H9 (cell line): ENCODE results near the gene HCRT. TPM values are rescaled to one million over a fixed set of nuclear protein-coding genes. Genes with fewer than 3 reads are reported as not detected.

Experiments
- DNase-seq: peaks from one replicate; pipeline ENCODE4 v3.0.0-alpha.2; 2017
- H2AFZ ChIP-seq: one replicate; pipeline ENCODE4 v1.6.1; 2013; ENCODE audit warnings: mild to moderate bottlenecking, low read length, control low read depth, moderate library complexity
- H2AK5ac ChIP-seq: 2 replicates; pipeline ENCODE4 v1.6.1; 2013; ENCODE audit warnings: low read length, control low read depth, mixed read lengths; ENCODE audit not compliant: insufficient read length
- H2BK120ac ChIP-seq: one replicate; pipeline ENCODE4 v1.6.1; 2013; ENCODE audit warnings: low read depth, mild to moderate bottlenecking, low read length, control low read depth, inconsistent platforms; ENCODE audit not compliant: poor library complexity, severe bottlenecking
- H2BK12ac ChIP-seq: 2 replicates; pipeline ENCODE4 v1.6.1; 2013; ENCODE audit warnings: low read length, control low read depth, mixed read lengths, low read depth; ENCODE audit not compliant: insufficient read length
- H2BK15ac ChIP-seq: 2 replicates; pipeline ENCODE4 v1.6.1; 2013; ENCODE audit warnings: low read depth, low read length, control low read depth
- H2BK20ac ChIP-seq: one replicate; pipeline ENCODE4 v1.6.1; 2013; ENCODE audit warnings: low read depth, mild to moderate bottlenecking, low read length, control low read depth, inconsistent platforms; ENCODE audit not compliant: poor library complexity, severe bottlenecking
- H2BK5ac ChIP-seq: 2 replicates; pipeline ENCODE4 v1.6.1; 2013; ENCODE audit warnings: low read length, control low read depth, mixed read lengths; ENCODE audit not compliant: insufficient read length
- H3K14ac ChIP-seq: 2 replicates; pipeline ENCODE4 v1.6.1; 2013; ENCODE audit warnings: low read length, control low read depth; ENCODE audit not compliant: insufficient read depth
- H3K18ac ChIP-seq: 2 replicates; pipeline ENCODE4 v1.6.1; 2013; ENCODE audit warnings: low read depth, mild to moderate bottlenecking, mixed read lengths, low read length, control low read depth; ENCODE audit not compliant: insufficient read length
- H3K23ac ChIP-seq: 2 replicates; pipeline ENCODE4 v1.6.1; 2013; ENCODE audit warnings: low read length, control low read depth, mixed read lengths, low read depth; ENCODE audit not compliant: insufficient read length
- H3K23me2 ChIP-seq: 2 replicates; pipeline ENCODE4 v1.6.1; 2013; ENCODE audit warnings: low read depth, mild to moderate bottlenecking, mixed read lengths, low read length, control low read depth; ENCODE audit not compliant: insufficient read length, poor library complexity, severe bottlenecking
- H3K27ac ChIP-seq: 2 replicates; pipeline ENCODE4 v1.5.1; 2013; ENCODE audit warnings: low read length, control low read depth, mixed read lengths, low read depth; ENCODE audit not compliant: insufficient read length
- H3K27me3 ChIP-seq: 2 replicates; pipeline ENCODE4 v1.6.1; 2013; ENCODE audit warnings: low read length, control low read depth, inconsistent platforms; ENCODE audit not compliant: insufficient read depth
- H3K4ac ChIP-seq: 2 replicates; pipeline ENCODE4 v1.6.1; 2013; ENCODE audit warnings: low read depth, mild to moderate bottlenecking, control low read depth, inconsistent platforms, low read length, moderate library complexity
- H3K4me1 ChIP-seq: 2 replicates; pipeline ENCODE4 v1.6.1; 2013; ENCODE audit warnings: low read length, control low read depth, inconsistent platforms; ENCODE audit not compliant: insufficient read depth
- H3K4me2 ChIP-seq: 2 replicates; pipeline ENCODE4 v1.6.1; 2013; ENCODE audit warnings: low read length, control low read depth, mixed read lengths; ENCODE audit not compliant: insufficient read length, insufficient read depth
- H3K56ac ChIP-seq: 2 replicates; pipeline ENCODE4 v1.6.1; 2013; ENCODE audit warnings: low read depth, mild to moderate bottlenecking, mixed read lengths, low read length, control low read depth; ENCODE audit not compliant: insufficient read length
- H3K79me1 ChIP-seq: 2 replicates; pipeline ENCODE4 v1.6.1; 2013; ENCODE audit warnings: low read depth, mild to moderate bottlenecking, moderate library complexity, low read length, control low read depth, inconsistent platforms; ENCODE audit not compliant: insufficient read depth, poor library complexity, severe bottlenecking
- H3K79me2 ChIP-seq: 2 replicates; pipeline ENCODE4 v1.6.1; 2013; ENCODE audit warnings: low read length, control low read depth, inconsistent platforms; ENCODE audit not compliant: insufficient read depth
- H3K9ac ChIP-seq: 2 replicates; pipeline ENCODE4 v1.6.1; 2013; ENCODE audit warnings: low read length, control low read depth, mixed read lengths; ENCODE audit not compliant: insufficient read length; ENCODE audit errors: extremely low read depth
- H3K9me3 ChIP-seq: one replicate; pipeline ENCODE4 v1.6.1; 2013; ENCODE audit warnings: low read depth, low read length, inconsistent platforms; ENCODE audit not compliant: control insufficient read depth
- H3T11ph ChIP-seq: one replicate; pipeline ENCODE4 v1.6.1; 2013; ENCODE audit warnings: mild to moderate bottlenecking, low read length, control low read depth, inconsistent platforms
- H4K20me1 ChIP-seq: one replicate; pipeline ENCODE4 v1.6.1; 2013; ENCODE audit not compliant: control insufficient read depth, insufficient read length, insufficient read depth
- H4K5ac ChIP-seq: 2 replicates; pipeline ENCODE4 v1.6.1; 2013; ENCODE audit warnings: low read depth, mild to moderate bottlenecking, mixed read lengths, low read length, control low read depth; ENCODE audit not compliant: insufficient read length
- H4K8ac ChIP-seq: replicated peaks from 2 replicates; pipeline ENCODE4 v1.6.1; 2013; ENCODE audit warnings: low read length, control low read depth, mixed read lengths, low read depth; ENCODE audit not compliant: insufficient read length
- H4K91ac ChIP-seq: 2 replicates; pipeline ENCODE4 v1.6.1; 2013; ENCODE audit warnings: low read depth, mild to moderate bottlenecking, moderate library complexity, mixed read lengths, low read length, control low read depth; ENCODE audit not compliant: insufficient read length
- H3K27ac Mint-ChIP-seq, 3 experiments: 2 replicates in 2 of 3; 3 replicates in 1 of 3; pipeline ENCODE4 v1.8.0; 2020 to 2021; ENCODE audit warnings: mixed read lengths in 3 of 3, mild to moderate bottlenecking in 1 of 3, moderate library complexity in 1 of 3
- H3K27me3 Mint-ChIP-seq: 2 replicates; pipeline ENCODE4 v1.8.0; 2021; ENCODE audit warnings: low read depth, mild to moderate bottlenecking, moderate library complexity, mixed read lengths
- H3K36me3 Mint-ChIP-seq, 3 experiments: 2 replicates in 2 of 3; 3 replicates in 1 of 3; pipeline ENCODE4 v1.8.0; 2020 to 2021; ENCODE audit warnings: low read depth in 3 of 3, mixed read lengths in 3 of 3; ENCODE audit not compliant: insufficient read depth in 1 of 3
- H3K4me1 Mint-ChIP-seq, 2 experiments: 2 replicates each; pipeline ENCODE4 v1.8.0; 2020; ENCODE audit warnings: mixed read lengths in 2 of 2
- H3K4me3 Mint-ChIP-seq, 2 experiments: 2 replicates in 1 of 2; 3 replicates in 1 of 2; pipeline ENCODE4 v1.8.0; 2020 to 2021; ENCODE audit warnings: mild to moderate bottlenecking in 2 of 2, mixed read lengths in 2 of 2, moderate library complexity in 1 of 2
- H3K9me3 Mint-ChIP-seq, 2 experiments: 2 replicates in 1 of 2; 3 replicates in 1 of 2; pipeline ENCODE4 v1.8.0; 2020; ENCODE audit warnings: mild to moderate bottlenecking in 2 of 2, mixed read lengths in 2 of 2, moderate library complexity in 1 of 2
- CTCF ChIP-seq: fragments of 200-600 bp; sonication (generic); conservative IDR thresholded peaks from 3 replicates; pipeline ENCODE4 v1.8.0; 2021; ENCODE audit warnings: antibody characterized with exemption, mild to moderate bottlenecking
- WGBS: extraction: QIAGEN DNeasy Blood & Tissue Kit; methylation state at CpG from one replicate; pipeline ENCODE4 v1.1.7; 2013; ENCODE audit warnings: missing lambda C conversion rate, low lambda C conversion rate, mixed read lengths; ENCODE audit not compliant: insufficient read length; ENCODE audit errors: extremely low coverage; 5-methylcytosine and 5-hydroxymethylcytosine counted together
- total RNA-seq: library from RNA; stranded (reverse); gene quantifications from 2 replicates; pipeline ENCODE4 v1.2.1, GENCODE V29; 2021

HCRT gene
- total RNA-seq, 1 experiment from 2014 or later = not detected

- no peak for DNase-seq
- Mint-ChIP-seq H3K4me1 (peaks cover 15 to 18% of the 10 kb centered on the region in 2 experiments), H3K9me3 (no peaks in the 10 kb centered on the region), H3K27ac (no peak overlapping the region; a peak in 1 of 7 replicates), H3K36me3 (no peaks in the 10 kb centered on the region), H3K27me3 (peaks cover under 1% of the 10 kb centered on the region; the same call in 1 of the 2 replicates), H3K4me3 (no peak overlapping the region)
- Histone ChIP-seq H2BK20ac (no peak overlapping the region), H4K5ac (no peak overlapping the region), H4K20me1 (no peaks in the 10 kb centered on the region), H3K18ac (no peak overlapping the region), H3K27me3 (no peaks in the 10 kb centered on the region), H2AFZ (no peak overlapping the region), H3K9me3 (no peaks in the 10 kb centered on the region), H3K9ac (no peak overlapping the region), H2BK120ac (no peak overlapping the region), H3K14ac (no peak overlapping the region), H3T11ph (no peak overlapping the region), H3K79me2 (no peaks in the 10 kb centered on the region), H3K56ac (no peak overlapping the region), H3K23ac (no peak overlapping the region), H2BK12ac (no peak overlapping the region), H4K91ac (no peak overlapping the region), H3K27ac (no peak overlapping the region), H4K8ac (no peak overlapping the region), H2BK15ac (no peak overlapping the region), H3K4me1 (no peaks in the 10 kb centered on the region), H3K79me1 (no peaks in the 10 kb centered on the region), H3K4ac (no peak overlapping the region), H3K23me2 (peaks cover 6% of the 10 kb centered on the region), H2BK5ac (no peak overlapping the region), H2AK5ac (no peak overlapping the region), H3K4me2 (no peak overlapping the region)
- no CpG with 5 or more reads among the region's 14 CpGs for WGBS
- no peak for TF ChIP-seq CTCF
Measured at GRCh38 chr17:42159796-42160530, 25.3 kb downstream of the HCRT start.
